Gastroesophageal sphincter (tissue), 4 donors: Measurements from ENCODE around the gene TARM1. TPM values are rescaled to one million over a fixed set of nuclear protein-coding genes. Genes with fewer than 3 reads are reported as not detected.
A peak's percentile ranks its signal among the peaks of the same experiment; 100 is the strongest.

Experiments used
- ATAC-seq: fragments of 150-250 bp; one replicate; pipeline ENCODE4 v1.9.1; 2016; ENCODE audit warnings: mild to moderate bottlenecking, moderate library complexity
- H3K27ac ChIP-seq, 4 donors: fragments of 200-600 bp; sonication (generic) in 3 of 4; 1 replicate in 3 of 4; 2 replicates in 1 of 4; pipeline ENCODE4 v1.5.1; 2016 to 2019
- H3K27me3 ChIP-seq: fragments of 200-600 bp; sonication (generic); one replicate; pipeline ENCODE4 v1.5.1; 2019
- H3K36me3 ChIP-seq, 2 donors: fragments of 200-600 bp; sonication (generic); one replicate each; pipeline ENCODE4 v1.5.1; 2019; ENCODE audit warnings: control low read depth in 1 of 2
- H3K4me1 ChIP-seq, 3 donors: fragments of 200-600 bp; sonication (generic); 1 replicate in 2 of 3; 2 replicates in 1 of 3; pipeline ENCODE4 v1.5.1; 2016 to 2019; ENCODE audit warnings: control low read depth in 2 of 3
- H3K4me3 ChIP-seq, 2 donors: fragments of 200-600 bp; sonication (generic); one replicate each; pipeline ENCODE4 v1.5.1; 2019; ENCODE audit warnings: mild to moderate bottlenecking in 1 of 2, moderate library complexity in 1 of 2
- H3K9me3 ChIP-seq, 3 donors: fragments of 200-600 bp; sonication (generic); one replicate each; pipeline ENCODE4 v1.5.1; 2017 to 2019; ENCODE audit warnings: control low read depth in 2 of 3
- CTCF ChIP-seq, 4 experiments: fragments of 200-600 bp in 2 of 4; fragments of 450-650 bp in 2 of 4; sonication (generic) in 1 of 4; IDR thresholded peaks; one replicate each; pipeline ENCODE4 v1.5.1; 2017 to 2019; ENCODE audit warnings: antibody characterized with exemption in 4 of 4, mild to moderate bottlenecking in 2 of 4, moderate library complexity in 2 of 4
- EP300 ChIP-seq: sonication (generic); formaldehyde crosslinking; IDR thresholded peaks from one replicate; pipeline ENCODE4 v1.6.1; 2017; ENCODE audit warnings: antibody characterized with exemption, mild to moderate bottlenecking
- POLR2A ChIP-seq, 2 donors: fragments of 450-650 bp; IDR thresholded peaks; one replicate each; pipeline ENCODE4 v1.6.1; 2017; ENCODE audit warnings: antibody characterized with exemption in 2 of 2, mild to moderate bottlenecking in 2 of 2, moderate library complexity in 1 of 2
- POLR2AphosphoS5 ChIP-seq: sonication (generic); formaldehyde crosslinking; IDR thresholded peaks from one replicate; pipeline ENCODE4 v1.6.1; 2017; ENCODE audit warnings: antibody characterized with exemption
- WGBS, 2 donors: methylation state at CpG; one replicate each; pipeline ENCODE4 v1.1.5; 2018; ENCODE audit warnings: low coverage in 1 of 2; 5-methylcytosine and 5-hydroxymethylcytosine counted together
- total RNA-seq, 4 donors: library from RNA; depleted of rRNA; stranded (reverse); fragments of >200 nt; gene quantifications; one replicate each; pipeline ENCODE4 v1.1.0, GENCODE V29; 2016

The TARM1 gene
- total RNA-seq, 4 donors from 2014 or later, result not detected

GRCh38 chr19:54106716-54107115 is 25.6 kb upstream of the TARM1 start:
- no peak for ATAC-seq
- TF ChIP-seq EP300 (no peak), POLR2AphosphoS5 (no peak), POLR2A (IDR thresholded peaks at IDR 0.05) (no peak), CTCF (IDR thresholded peaks at IDR 0.05) (no peak)
- Histone ChIP-seq H3K9me3 (no peaks in the 10 kb centered on the region), H3K4me1 (peaks cover 0 to 25% (median 8%) of the 10 kb centered on the region in 3 donors), H3K27ac (no peak overlapping the region), H3K4me3 (no peak overlapping the region), H3K36me3 (peaks cover 0 to 66% of the 10 kb centered on the region in 2 donors), H3K27me3 (no peaks in the 10 kb centered on the region)
- 59 to 83% methylated on average over 3 of the region's 15 CpGs for WGBS, 2 donors

- no peaks in the 10 kb centered on the region for H3K27me3 ChIP-seq
- WGBS, 2 donors, result 87 to 93% methylated on average over 5 of the region's 10 CpGs
- H3K36me3 ChIP-seq, result peaks cover 0 to 57% of the 10 kb centered on the region in 2 donors
- no peak overlapping the region for H3K27ac ChIP-seq
- ATAC-seq, result no peak
- no peaks in the 10 kb centered on the region for H3K9me3 ChIP-seq
- peaks cover 0 to 25% (median 8%) of the 10 kb centered on the region in 3 donors for H3K4me1 ChIP-seq
- H3K4me3 ChIP-seq, result no peak overlapping the region
- TF ChIP-seq POLR2A (IDR thresholded peaks at IDR 0.05) (no peak), CTCF (IDR thresholded peaks at IDR 0.05) (no peak), EP300 (no peak), POLR2AphosphoS5 (no peak)
These were observed 24.6 kb upstream of the TARM1 start for GRCh38 chr19:54105796-54106195.

- H3K27me3 ChIP-seq, result no peaks in the 10 kb centered on the region
- no peaks in the 10 kb centered on the region for H3K9me3 ChIP-seq
- H3K36me3 ChIP-seq, result peaks cover 0 to 51% of the 10 kb centered on the region in 2 donors
- no peak overlapping the region for H3K27ac ChIP-seq
- no peak for TF ChIP-seq POLR2A (IDR thresholded peaks at IDR 0.05)
- TF ChIP-seq CTCF (IDR thresholded peaks at IDR 0.05), result no peak
- no peak for TF ChIP-seq POLR2AphosphoS5
- no peak for TF ChIP-seq EP300
- ATAC-seq, result no peak
- peaks cover 0 to 25% (median 8%) of the 10 kb centered on the region in 3 donors for H3K4me1 ChIP-seq
- no peak overlapping the region for H3K4me3 ChIP-seq
- WGBS, 2 donors, result 81 to 92% methylated on average over 3 to 11 of the region's 11 CpGs
These were observed 24.0 kb upstream of the TARM1 start for GRCh38 chr19:54104998-54105715.

- Histone ChIP-seq H3K27me3 (no peaks in the 10 kb centered on the region), H3K4me3 (peak within 1 kb of the TSS; percentile 79 to 94), H3K9me3 (no peaks in the 10 kb centered on the region), H3K36me3 (peaks cover 0 to 25% of the 10 kb centered on the region in 2 donors), H3K27ac (peak within 1 kb of the TSS; percentile 12 to 82 (median 80)), H3K4me1 (peaks cover 0 to 25% (median 8%) of the 10 kb centered on the region in 3 donors)
- ATAC-seq, result peak; percentile 100
- WGBS, 2 donors, result 0 to 8% methylated on average over 9 to 14 of the region's 54 CpGs
- TF ChIP-seq CTCF (IDR thresholded peaks at IDR 0.05) (no peak), EP300 (no peak), POLR2A (IDR thresholded peaks at IDR 0.05) (peak; percentile 52 to 66), POLR2AphosphoS5 (peak; percentile 76)
These were observed 21.4 kb upstream of the TARM1 start, which contains the start of gene NDUFA3 for GRCh38 chr19:54102421-54103169. NDUFA3 (plus strand) TSS chr19:54102855; CDS start chr19:54102879, 24 bp downstream.
